Immature natural killer cell (primary cell): ENCODE results near the gene DIO3. TPM values are rescaled to one million over a fixed set of nuclear protein-coding genes. Genes with fewer than 3 reads are reported as not detected.

Experiments
- DNase-seq, 3 donors: peaks; one replicate each; pipeline ENCODE4 v3.0.0; 2022; ENCODE audit warnings: mixed read lengths in 1 of 3
- H3K27ac Mint-ChIP-seq, 6 donors: one replicate each; pipeline ENCODE4 v1.8.0; 2020; ENCODE audit warnings: mixed read lengths in 6 of 6, mild to moderate bottlenecking in 5 of 6, inconsistent platforms in 4 of 6, moderate library complexity in 3 of 6
- H3K27me3 Mint-ChIP-seq, 3 donors: one replicate each; pipeline ENCODE4 v1.8.0; 2020 to 2021; ENCODE audit warnings: low read depth in 3 of 3, mild to moderate bottlenecking in 3 of 3, mixed read lengths in 3 of 3, moderate library complexity in 3 of 3, inconsistent platforms in 1 of 3
- H3K36me3 Mint-ChIP-seq, 3 donors: one replicate each; pipeline ENCODE4 v1.8.0; 2020; ENCODE audit warnings: mixed read lengths in 3 of 3, inconsistent platforms in 2 of 3, mild to moderate bottlenecking in 2 of 3
- H3K4me1 Mint-ChIP-seq, 2 donors: one replicate each; pipeline ENCODE4 v1.8.0; 2020; ENCODE audit warnings: inconsistent platforms in 2 of 2, mild to moderate bottlenecking in 2 of 2, mixed read lengths in 2 of 2, moderate library complexity in 1 of 2
- H3K4me3 Mint-ChIP-seq, 5 donors: one replicate each; pipeline ENCODE4 v1.8.0; 2020; ENCODE audit warnings: mild to moderate bottlenecking in 5 of 5, mixed read lengths in 5 of 5, inconsistent platforms in 3 of 5, moderate library complexity in 3 of 5
- H3K9me3 Mint-ChIP-seq, 6 donors: one replicate each; pipeline ENCODE4 v1.8.0; 2020; ENCODE audit warnings: mild to moderate bottlenecking in 6 of 6, mixed read lengths in 6 of 6, inconsistent platforms in 4 of 6, moderate library complexity in 3 of 6
- polyA plus RNA-seq, 3 donors: library from polyadenylated mRNA; unstranded; fragments of 300-500 nt; fragmentation: Illumina TruSeq; gene quantifications; one replicate each; pipeline ENCODE4 v1.2.3, GENCODE V29; 2021

DIO3 gene
- polyA plus RNA-seq, 3 donors from 2014 or later, result not detected

GRCh38 chr14:101585211-101585610 lies 23.9 kb downstream of the DIO3 start:
- Mint-ChIP-seq H3K27ac (no peak overlapping the region), H3K27me3 (peaks cover 1 to 8% (median 3%) of the 10 kb centered on the region in 3 donors), H3K9me3 (no peaks in the 10 kb centered on the region), H3K4me1 (no peaks in the 10 kb centered on the region), H3K4me3 (peak overlapping the region in 1 of 5 donors; percentile 2), H3K36me3 (no peaks in the 10 kb centered on the region)
- DNase-seq, result no peak

GRCh38 chr14:101586531-101587430 lies 25.5 kb downstream of the DIO3 start:
- Mint-ChIP-seq H3K9me3 (no peaks in the 10 kb centered on the region), H3K4me1 (no peaks in the 10 kb centered on the region), H3K36me3 (no peaks in the 10 kb centered on the region), H3K27me3 (peaks cover 0 to 4% (median 1%) of the 10 kb centered on the region in 3 donors), H3K27ac (no peak overlapping the region), H3K4me3 (no peak overlapping the region)
- no peak for DNase-seq

GRCh38 chr14:101587441-101587911 lies 26.2 kb downstream of the DIO3 start:
- H3K4me3 Mint-ChIP-seq, result no peak overlapping the region
- no peaks in the 10 kb centered on the region for H3K36me3 Mint-ChIP-seq
- peaks cover 0 to 2% (median 1%) of the 10 kb centered on the region in 3 donors for H3K27me3 Mint-ChIP-seq
- DNase-seq, result no peak
- no peak overlapping the region for H3K27ac Mint-ChIP-seq
- no peaks in the 10 kb centered on the region for H3K9me3 Mint-ChIP-seq
- H3K4me1 Mint-ChIP-seq, result no peaks in the 10 kb centered on the region

GRCh38 chr14:101588286-101588975 lies 27.1 kb downstream of the DIO3 start:
- no peaks in the 10 kb centered on the region for H3K4me1 Mint-ChIP-seq
- H3K27ac Mint-ChIP-seq, result no peak overlapping the region
- DNase-seq, result no peak
- H3K4me3 Mint-ChIP-seq, result no peak overlapping the region
- H3K36me3 Mint-ChIP-seq, result no peaks in the 10 kb centered on the region
- peaks cover 0 to 2% (median 1%) of the 10 kb centered on the region in 3 donors for H3K27me3 Mint-ChIP-seq
- no peaks in the 10 kb centered on the region for H3K9me3 Mint-ChIP-seq

GRCh38 chr14:101588990-101589389 lies 27.7 kb downstream of the DIO3 start:
- no peak for DNase-seq
- Mint-ChIP-seq H3K9me3 (no peaks in the 10 kb centered on the region), H3K27ac (no peak overlapping the region), H3K4me1 (peaks cover 1 to 5% of the 10 kb centered on the region in 2 donors), H3K4me3 (no peak overlapping the region), H3K27me3 (peaks cover 0 to 2% (median 1%) of the 10 kb centered on the region in 3 donors), H3K36me3 (no peaks in the 10 kb centered on the region)

- Mint-ChIP-seq H3K4me3 (no peak overlapping the region), H3K4me1 (peaks cover 7 to 10% of the 10 kb centered on the region in 2 donors), H3K27me3 (peaks cover 0 to 2% (median 1%) of the 10 kb centered on the region in 3 donors), H3K36me3 (no peaks in the 10 kb centered on the region), H3K9me3 (peaks cover 0 to 2% (median 0%) of the 10 kb centered on the region in 6 donors), H3K27ac (no peak overlapping the region)
- no peak for DNase-seq
Measured at GRCh38 chr14:101589486-101590015, 28.3 kb downstream of the DIO3 start.

- H3K27ac Mint-ChIP-seq, result no peak overlapping the region
- H3K4me3 Mint-ChIP-seq, result no peak overlapping the region
- H3K36me3 Mint-ChIP-seq, result no peaks in the 10 kb centered on the region
- peaks cover 12 to 16% of the 10 kb centered on the region in 2 donors for H3K4me1 Mint-ChIP-seq
- peaks cover 0 to 2% (median 0%) of the 10 kb centered on the region in 6 donors for H3K9me3 Mint-ChIP-seq
- H3K27me3 Mint-ChIP-seq, result peaks cover 0 to 2% (median 1%) of the 10 kb centered on the region in 3 donors
- DNase-seq, result no peak
Measured at GRCh38 chr14:101590062-101590461, 28.8 kb downstream of the DIO3 start.

GRCh38 chr14:101590616-101591015 lies 29.3 kb downstream of the DIO3 start:
- no peak for DNase-seq
- peaks cover 0 to 2% (median 1%) of the 10 kb centered on the region in 3 donors for H3K27me3 Mint-ChIP-seq
- H3K27ac Mint-ChIP-seq, result no peak overlapping the region
- peaks cover 0 to 2% (median 0%) of the 10 kb centered on the region in 6 donors for H3K9me3 Mint-ChIP-seq
- no peaks in the 10 kb centered on the region for H3K36me3 Mint-ChIP-seq
- no peak overlapping the region for H3K4me3 Mint-ChIP-seq
- H3K4me1 Mint-ChIP-seq, result peaks cover 18 to 21% of the 10 kb centered on the region in 2 donors

- peak overlapping the region in 1 of 6 donors; percentile 7 for H3K27ac Mint-ChIP-seq
- peaks cover 0 to 2% (median 0%) of the 10 kb centered on the region in 6 donors for H3K9me3 Mint-ChIP-seq
- H3K4me3 Mint-ChIP-seq, result no peak overlapping the region
- no peak for DNase-seq
- peaks cover 23 to 26% of the 10 kb centered on the region in 2 donors for H3K4me1 Mint-ChIP-seq
- no peaks in the 10 kb centered on the region for H3K36me3 Mint-ChIP-seq
- peaks cover 1 to 6% (median 2%) of the 10 kb centered on the region in 3 donors for H3K27me3 Mint-ChIP-seq
Measured at GRCh38 chr14:101591121-101591520, 29.8 kb downstream of the DIO3 start.

- peaks cover 27 to 31% of the 10 kb centered on the region in 2 donors for H3K4me1 Mint-ChIP-seq
- peaks cover 3 to 9% (median 7%) of the 10 kb centered on the region in 3 donors for H3K27me3 Mint-ChIP-seq
- no peak for DNase-seq
- peaks cover 0 to 2% (median 0%) of the 10 kb centered on the region in 6 donors for H3K9me3 Mint-ChIP-seq
- peak overlapping the region in 1 of 6 donors; percentile 40 for H3K27ac Mint-ChIP-seq
- H3K4me3 Mint-ChIP-seq, result no peak overlapping the region
- H3K36me3 Mint-ChIP-seq, result no peaks in the 10 kb centered on the region
Measured at GRCh38 chr14:101591582-101591981, 30.3 kb downstream of the DIO3 start.

GRCh38 chr14:101593411-101594238 lies 32.3 kb downstream of the DIO3 start:
- Mint-ChIP-seq H3K27ac (peak overlapping the region in 4 of 6 donors; percentile 9 to 89 (median 40)), H3K4me3 (no peak overlapping the region)

GRCh38 chr14:101594511-101595148 lies 33.3 kb downstream of the DIO3 start:
- H3K27me3 Mint-ChIP-seq, result peaks cover 3 to 16% (median 8%) of the 10 kb centered on the region in 3 donors
- peak overlapping the region in 2 of 5 donors; percentile 3 to 15 for H3K4me3 Mint-ChIP-seq
- peaks cover 0 to 2% (median 0%) of the 10 kb centered on the region in 6 donors for H3K9me3 Mint-ChIP-seq
- H3K36me3 Mint-ChIP-seq, result no peaks in the 10 kb centered on the region
- DNase-seq, result no peak
- peak overlapping the region; percentile 9 to 91 (median 83) for H3K27ac Mint-ChIP-seq
- H3K4me1 Mint-ChIP-seq, result peaks cover 41 to 52% of the 10 kb centered on the region in 2 donors

More at GRCh38 chr14:101593411-101594238, 32.3 kb downstream of the DIO3 start:
- peaks cover 41 to 48% of the 10 kb centered on the region in 2 donors for H3K4me1 Mint-ChIP-seq
- no peaks in the 10 kb centered on the region for H3K36me3 Mint-ChIP-seq
- no peak for DNase-seq
- H3K9me3 Mint-ChIP-seq, result peaks cover 0 to 2% (median 0%) of the 10 kb centered on the region in 6 donors
- peaks cover 3 to 16% (median 8%) of the 10 kb centered on the region in 3 donors for H3K27me3 Mint-ChIP-seq
